HepG2 (cell line): Measurements from ENCODE around the gene CCDC33.

Source experiments
- CBFB ChIP-seq: sonication (generic); formaldehyde crosslinking; IDR thresholded peaks from 2 replicates; pipeline ENCODE4 v1.4.0; 2020; ENCODE audit warnings: missing genetic modification reagents
- CEBPB ChIP-seq: IDR thresholded peaks from 2 replicates; pipeline ENCODE4 v1.6.1; 2011; ENCODE audit warnings: low read depth, low read length, improper control_type of control experiment, borderline replicate concordance
- CTCF ChIP-seq: sonication (generic); formaldehyde crosslinking; IDR thresholded peaks from 2 replicates; pipeline ENCODE4 v1.5.0; 2020; ENCODE audit warnings: mild to moderate bottlenecking, missing genetic modification reagents, moderate library complexity
- EZH2 ChIP-seq: conservative IDR thresholded peaks from 2 replicates; pipeline ENCODE4 v1.6.1; 2012; ENCODE audit warnings: mild to moderate bottlenecking, low read depth, low read length, moderate library complexity
- HDAC2 ChIP-seq: sonication (generic); formaldehyde crosslinking; IDR thresholded peaks from 2 replicates; pipeline ENCODE4 v1.4.0; 2020; ENCODE audit warnings: missing genetic modification reagents
- NPAS2 ChIP-seq: sonication (generic); formaldehyde crosslinking; IDR thresholded peaks from 2 replicates; pipeline ENCODE4 v1.8.0; 2022; ENCODE audit warnings: mild to moderate bottlenecking, missing genetic modification reagents, borderline replicate concordance
- RAD21 ChIP-seq: fragments of 450-650 bp; formaldehyde crosslinking; IDR thresholded peaks from 2 replicates; pipeline ENCODE4 v1.5.0; 2020; ENCODE audit warnings: mild to moderate bottlenecking

- TF ChIP-seq CTCF (peak; percentile 34), CBFB (CRISPR knock-in tag) (no peak), RAD21 (CRISPR knock-in tag) (no peak), HDAC2 (CRISPR knock-in tag) (no peak), NPAS2 (CRISPR knock-in tag) (no peak), EZH2 (no peak), CEBPB (no peak)
Observed at GRCh38 chr15:74295800-74296199, 59.7 kb downstream of the CCDC33 start.
